HG03565 (cell line): ENCODE data around the gene SF3B2.
"Not testable (repeated sequence)": the region's sequence is repeated elsewhere in the genome, so short reads cannot be mapped to it uniquely, and the experiment has no call there.

ENCODE experiments used
- ATAC-seq: cut with Tn5 transposase; IDR thresholded peaks from one replicate; pipeline ENCODE4 v1.9.1; 2021; ENCODE audit warnings: mild to moderate bottlenecking, moderate library complexity; ENCODE audit not compliant: unreplicated experiment

SF3B2 gene

GRCh38 chr11:66051766-66052663, at the start of gene SF3B2:
Gene SF3B2 (plus strand): TSS chr11:66052364. CDS start chr11:66052385, 21 bp downstream.
- ATAC-seq = peak; percentile 92

GRCh38 chr11:66002648-66003225, 49.4 kb upstream of the SF3B2 start:
- ATAC-seq = peak; percentile 42

GRCh38 chr11:66003291-66003690, 48.9 kb upstream of the SF3B2 start:
- ATAC-seq = no peak

GRCh38 chr11:66004186-66004585, 48.0 kb upstream of the SF3B2 start:
- ATAC-seq = no peak

- ATAC-seq = no peak
Measured at GRCh38 chr11:66006134-66006890, 45.9 kb upstream of the SF3B2 start.

- no peak for ATAC-seq
Measured at GRCh38 chr11:66006891-66007176, 45.3 kb upstream of the SF3B2 start.

- no peak for ATAC-seq
Measured at GRCh38 chr11:66007201-66007634, 44.9 kb upstream of the SF3B2 start.

- no peak for ATAC-seq
Measured at GRCh38 chr11:66008095-66008467, 44.1 kb upstream of the SF3B2 start.

- no peak for ATAC-seq
Measured at GRCh38 chr11:66008468-66009101, 43.6 kb upstream of the SF3B2 start.

- not testable (repeated sequence) for ATAC-seq
Measured at GRCh38 chr11:66010036-66010435, 42.1 kb upstream of the SF3B2 start.

GRCh38 chr11:66011239-66011784, 40.9 kb upstream of the SF3B2 start:
- ATAC-seq = no peak

- no peak for ATAC-seq
Measured at GRCh38 chr11:66011785-66012303, 40.3 kb upstream of the SF3B2 start, which contains the start of gene CST6. Gene CST6 (plus strand): TSS chr11:66012008. CDS start chr11:66012045, 37 bp downstream.

GRCh38 chr11:66012371-66012945, 39.7 kb upstream of the SF3B2 start:
- ATAC-seq = no peak

- no peak for ATAC-seq
Measured at GRCh38 chr11:66012946-66013761, 39.0 kb upstream of the SF3B2 start.

- no peak for ATAC-seq
Measured at GRCh38 chr11:66013762-66014100, 38.4 kb upstream of the SF3B2 start.

- no peak for ATAC-seq
Measured at GRCh38 chr11:66014804-66015453, 37.2 kb upstream of the SF3B2 start.

GRCh38 chr11:66015454-66015881, 36.7 kb upstream of the SF3B2 start:
- ATAC-seq = no peak

GRCh38 chr11:66015936-66016792, 36.0 kb upstream of the SF3B2 start:
- ATAC-seq = no peak
